ENCODE results near the gene DRG1.

DRG1 gene

DNA sequence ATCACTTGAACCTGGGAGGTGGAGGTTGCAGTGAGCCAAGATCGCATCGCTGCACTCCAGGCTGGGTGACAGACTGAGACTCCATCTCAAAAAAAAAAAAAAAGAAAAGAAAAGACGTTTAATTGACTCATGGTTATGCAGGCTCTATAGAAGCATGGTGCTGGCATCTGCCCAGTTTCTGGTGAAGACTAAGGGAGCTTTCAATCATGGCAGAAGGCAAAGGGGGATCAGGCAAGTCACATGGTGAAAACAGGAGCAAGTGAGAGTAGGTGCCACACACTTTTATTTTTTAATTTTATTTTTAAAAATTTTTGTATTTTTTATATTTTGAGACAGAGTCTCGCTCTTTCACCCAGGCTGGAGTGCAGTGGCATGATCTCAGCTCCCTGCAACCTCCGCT lies 44.9 kb upstream of the DRG1 start:
- Histone ChIP-seq H3K9me3 (ENCODE audit: insufficient read depth, low read depth, low read length) (no peaks in the 10 kb centered on the region), H3F3A (ENCODE audit: low read depth) (no peaks in the 10 kb centered on the region), H3K4me2 (ENCODE audit: low read depth, low read length, poor library complexity, severe bottlenecking) (no peak overlapping the region), H3K4me3 (ENCODE audit: low read length, poor library complexity, severe bottlenecking) (no peak overlapping the region), H3K27me3 (ENCODE audit: insufficient read depth, low read length, poor library complexity, severe bottlenecking) (no peaks in the 10 kb centered on the region), H3K9me2 (replicated peaks; ENCODE audit: low read depth, low read length) (no peaks in the 10 kb centered on the region), H3K4me1 (ENCODE audit: insufficient read depth, low read length, poor library complexity, severe bottlenecking) (no peaks in the 10 kb centered on the region), H4K20me1 (ENCODE audit: insufficient read depth, low read length, poor library complexity, severe bottlenecking) (no peaks in the 10 kb centered on the region), H3K79me2 (ENCODE audit: insufficient read depth, low read length) (no peaks in the 10 kb centered on the region), H3K9ac (ENCODE audit: low read depth, low read length, poor library complexity, severe bottlenecking) (no peak overlapping the region), H2AFZ (ENCODE audit: low read length) (no peak overlapping the region), H3K36me3 (ENCODE audit: insufficient read depth, low read length) (no peaks in the 10 kb centered on the region)
- TF ChIP-seq, protein P1, sequence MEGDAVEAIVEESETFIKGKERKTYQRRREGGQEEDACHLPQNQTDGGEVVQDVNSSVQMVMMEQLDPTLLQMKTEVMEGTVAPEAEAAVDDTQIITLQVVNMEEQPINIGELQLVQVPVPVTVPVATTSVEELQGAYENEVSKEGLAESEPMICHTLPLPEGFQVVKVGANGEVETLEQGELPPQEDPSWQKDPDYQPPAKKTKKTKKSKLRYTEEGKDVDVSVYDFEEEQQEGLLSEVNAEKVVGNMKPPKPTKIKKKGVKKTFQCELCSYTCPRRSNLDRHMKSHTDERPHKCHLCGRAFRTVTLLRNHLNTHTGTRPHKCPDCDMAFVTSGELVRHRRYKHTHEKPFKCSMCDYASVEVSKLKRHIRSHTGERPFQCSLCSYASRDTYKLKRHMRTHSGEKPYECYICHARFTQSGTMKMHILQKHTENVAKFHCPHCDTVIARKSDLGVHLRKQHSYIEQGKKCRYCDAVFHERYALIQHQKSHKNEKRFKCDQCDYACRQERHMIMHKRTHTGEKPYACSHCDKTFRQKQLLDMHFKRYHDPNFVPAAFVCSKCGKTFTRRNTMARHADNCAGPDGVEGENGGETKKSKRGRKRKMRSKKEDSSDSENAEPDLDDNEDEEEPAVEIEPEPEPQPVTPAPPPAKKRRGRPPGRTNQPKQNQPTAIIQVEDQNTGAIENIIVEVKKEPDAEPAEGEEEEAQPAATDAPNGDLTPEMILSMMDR (conservative IDR thresholded peaks at IDR 0.05; ENCODE audit: low read length) = no peak
- TF ChIP-seq EZH2phosphoT487 (IDR thresholded peaks at IDR 0.05; ENCODE audit: borderline replicate concordance) = no peak

DNA sequence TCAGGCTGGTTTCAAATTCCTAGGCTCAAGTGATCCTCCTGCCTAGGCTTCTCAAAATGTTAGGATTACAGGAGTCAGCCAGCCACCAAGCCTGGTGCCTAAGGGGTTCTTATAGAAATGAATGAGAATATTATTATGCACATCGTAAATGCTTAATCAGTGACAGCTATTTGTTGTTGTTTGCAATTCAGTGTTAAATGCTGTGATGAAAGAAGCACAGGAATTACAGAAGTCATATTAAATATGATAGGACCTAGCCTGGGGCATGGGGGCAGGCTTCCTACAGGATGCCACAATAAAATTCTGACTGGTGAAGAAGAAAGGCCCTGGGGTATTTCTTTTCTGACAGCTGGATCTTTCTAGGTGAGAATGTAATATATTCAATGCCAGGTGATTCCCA lies 39.4 kb upstream of the DRG1 start:
- no peak overlapping the region for H3K4me2 ChIP-seq (ENCODE audit: low read depth, low read length, poor library complexity, severe bottlenecking)
- no peaks in the 10 kb centered on the region for H3F3A ChIP-seq (ENCODE audit: low read depth)
- H2AFZ ChIP-seq (ENCODE audit: low read length) = no peak overlapping the region
- no peak for TF ChIP-seq EZH2phosphoT487 (IDR thresholded peaks at IDR 0.05; ENCODE audit: borderline replicate concordance)
- TF ChIP-seq, protein P1 (conservative IDR thresholded peaks at IDR 0.05; ENCODE audit: low read length) = no peak
- no peaks in the 10 kb centered on the region for H4K20me1 ChIP-seq (ENCODE audit: insufficient read depth, low read length, poor library complexity, severe bottlenecking)
- H3K9ac ChIP-seq (ENCODE audit: low read depth, low read length, poor library complexity, severe bottlenecking) = no peak overlapping the region
- H3K36me3 ChIP-seq (ENCODE audit: insufficient read depth, low read length) = no peaks in the 10 kb centered on the region
- no peaks in the 10 kb centered on the region for H3K4me1 ChIP-seq (ENCODE audit: insufficient read depth, low read length, poor library complexity, severe bottlenecking)
- no peaks in the 10 kb centered on the region for H3K9me2 ChIP-seq (replicated peaks; ENCODE audit: low read depth, low read length)
- no peak overlapping the region for H3K4me3 ChIP-seq (ENCODE audit: low read length, poor library complexity, severe bottlenecking)
- H3K9me3 ChIP-seq (ENCODE audit: insufficient read depth, low read depth, low read length) = no peaks in the 10 kb centered on the region
- no peaks in the 10 kb centered on the region for H3K79me2 ChIP-seq (ENCODE audit: insufficient read depth, low read length)
- H3K27me3 ChIP-seq (ENCODE audit: insufficient read depth, low read length, poor library complexity, severe bottlenecking) = no peaks in the 10 kb centered on the region

DNA sequence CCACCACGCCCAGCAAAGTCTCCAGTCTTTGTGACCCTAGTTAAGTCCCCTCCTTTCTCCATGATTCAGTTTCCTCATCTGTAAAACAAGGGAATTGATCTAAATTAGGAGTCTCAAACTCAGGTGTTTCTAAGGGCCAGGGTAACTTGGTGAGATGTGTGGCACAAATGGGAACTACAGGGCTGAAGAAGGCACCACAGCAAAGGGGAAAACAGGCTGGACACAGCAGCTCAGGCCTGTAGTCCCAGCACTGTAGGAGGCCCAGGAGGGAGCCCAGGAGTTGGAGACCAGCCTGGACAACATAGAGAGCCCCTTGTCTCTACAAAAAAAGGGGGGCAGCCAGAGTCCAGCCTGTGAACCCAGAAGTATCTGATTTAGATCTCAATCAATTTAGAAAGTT lies 37.7 kb upstream of the DRG1 start:
- Histone ChIP-seq H3K4me1 (ENCODE audit: insufficient read depth, low read length, poor library complexity, severe bottlenecking) (no peaks in the 10 kb centered on the region), H3K4me2 (ENCODE audit: low read depth, low read length, poor library complexity, severe bottlenecking) (no peak overlapping the region), H2AFZ (ENCODE audit: low read length) (no peak overlapping the region), H3K9ac (ENCODE audit: low read depth, low read length, poor library complexity, severe bottlenecking) (no peak overlapping the region), H3K27me3 (ENCODE audit: insufficient read depth, low read length, poor library complexity, severe bottlenecking) (no peaks in the 10 kb centered on the region), H3K9me3 (ENCODE audit: insufficient read depth, low read depth, low read length) (no peaks in the 10 kb centered on the region), H4K20me1 (ENCODE audit: insufficient read depth, low read length, poor library complexity, severe bottlenecking) (no peaks in the 10 kb centered on the region), H3F3A (ENCODE audit: low read depth) (no peaks in the 10 kb centered on the region), H3K36me3 (ENCODE audit: insufficient read depth, low read length) (no peaks in the 10 kb centered on the region), H3K9me2 (replicated peaks; ENCODE audit: low read depth, low read length) (no peaks in the 10 kb centered on the region), H3K4me3 (ENCODE audit: low read length, poor library complexity, severe bottlenecking) (no peak overlapping the region), H3K79me2 (ENCODE audit: insufficient read depth, low read length) (no peaks in the 10 kb centered on the region)
- TF ChIP-seq, protein P1 (conservative IDR thresholded peaks at IDR 0.05; ENCODE audit: low read length) = no peak
- no peak for TF ChIP-seq EZH2phosphoT487 (IDR thresholded peaks at IDR 0.05; ENCODE audit: borderline replicate concordance)
